H1 (cell line): Measurements from ENCODE around the gene ALK. TPM values are rescaled to one million over a fixed set of nuclear protein-coding genes. Genes with fewer than 3 reads are reported as not detected.

Experiments
- CTCF ChIA-PET: fragments of 300-600 bp; sonication (Branson Sonifier 250); formaldehyde crosslinking; loops from one replicate; lab custom pipeline; 2021; ENCODE audit not compliant: partially characterized antibody; lab: Charles Lee
- POLR2A ChIA-PET: fragments of 300-600 bp; sonication (Branson Sonifier 250); formaldehyde crosslinking; loops from one replicate; lab custom pipeline; 2021; ENCODE audit warnings: inconsistent platforms; ENCODE audit not compliant: partially characterized antibody; lab: Charles Lee
- DNase-seq, 2 experiments: peaks; one replicate each; pipeline versions ENCODE4 v3.0.0 to v3.0.0-alpha.2; 2010 to 2022; ENCODE audit warnings: low spot score in 2 of 2, low read depth in 1 of 2, mixed read lengths in 1 of 2
- FAIRE-seq: peaks from 2 replicates; lab custom pipeline; 2011; peaks lifted over from hg19 to GRCh38; lab: Jason Lieb, UNC
- H2AFZ ChIP-seq: 2 replicates; pipeline ENCODE4 v1.8.1; 2012; ENCODE audit warnings: low read length, inconsistent platforms
- H2AK5ac ChIP-seq: 2 replicates; pipeline ENCODE4 v1.6.1; 2013; ENCODE audit warnings: low read depth, low read length
- H2BK120ac ChIP-seq: replicated peaks from 2 replicates; pipeline ENCODE3; 2013; ENCODE audit warnings: low read depth, low read length, inconsistent platforms
- H2BK12ac ChIP-seq: 2 replicates; pipeline ENCODE4 v1.6.1; 2013; ENCODE audit warnings: low read depth, low read length
- H2BK15ac ChIP-seq: 2 replicates; pipeline ENCODE4 v1.6.1; 2013; ENCODE audit warnings: low read length
- H2BK20ac ChIP-seq: 2 replicates; pipeline ENCODE4 v1.6.1; 2013; ENCODE audit warnings: low read length
- H2BK5ac ChIP-seq: 2 replicates; pipeline ENCODE4 v1.6.1; 2013; ENCODE audit warnings: low read depth, low read length
- H3K14ac ChIP-seq: 2 replicates; pipeline ENCODE4 v1.6.1; 2013; ENCODE audit warnings: inconsistent platforms; ENCODE audit not compliant: insufficient read length
- H3K18ac ChIP-seq: 2 replicates; pipeline ENCODE4 v1.6.1; 2013; ENCODE audit warnings: low read length; ENCODE audit errors: extremely low read depth
- H3K23ac ChIP-seq: 2 replicates; pipeline ENCODE4 v1.6.1; 2013; ENCODE audit warnings: inconsistent platforms; ENCODE audit not compliant: insufficient read length
- H3K23me2 ChIP-seq: 2 replicates; pipeline ENCODE4 v1.6.1; 2013; ENCODE audit warnings: low read depth, low read length
- H3K27ac ChIP-seq: 2 replicates; pipeline ENCODE4 v1.6.1; 2011; ENCODE audit warnings: low read depth, low read length, inconsistent platforms
- H3K27me3 ChIP-seq, 4 experiments: replicated peaks in 1 of 4; 1 replicate in 1 of 4; 2 replicates in 3 of 4; pipeline versions ENCODE4 v1.6.1 to v1.8.1; 2011 to 2013; ENCODE audit warnings: low read length in 3 of 4, mild to moderate bottlenecking in 3 of 4, inconsistent platforms in 2 of 4, mixed read lengths in 2 of 4, moderate library complexity in 1 of 4; ENCODE audit not compliant: control insufficient read depth in 3 of 4, insufficient read depth in 3 of 4; ENCODE audit errors: extremely low read depth in 1 of 4
- H3K36me3 ChIP-seq, 4 experiments: 2 replicates each; pipeline versions ENCODE4 v1.6.1 to v1.8.1; 2011 to 2013; ENCODE audit warnings: mild to moderate bottlenecking in 4 of 4, low read length in 3 of 4, moderate library complexity in 2 of 4, control low read depth in 1 of 4, inconsistent platforms in 1 of 4; ENCODE audit not compliant: insufficient read depth in 4 of 4, control insufficient read depth in 2 of 4
- H3K4ac ChIP-seq: replicated peaks from 2 replicates; pipeline ENCODE3; 2013; ENCODE audit warnings: low read length, low read depth, mixed read lengths, inconsistent platforms; ENCODE audit not compliant: insufficient read length
- H3K4me1 ChIP-seq, 4 experiments: replicated peaks in 1 of 4; 1 replicate in 1 of 4; 2 replicates in 3 of 4; pipeline versions ENCODE4 v1.6.1 to v1.8.1; 2011 to 2013; ENCODE audit warnings: low read length in 3 of 4, inconsistent platforms in 2 of 4, mixed read lengths in 1 of 4; ENCODE audit not compliant: insufficient read depth in 4 of 4, control insufficient read depth in 3 of 4
- H3K4me2 ChIP-seq, 2 experiments: 2 replicates each; pipeline versions ENCODE4 v1.6.1 to v1.8.1; 2011 to 2013; ENCODE audit warnings: low read depth in 2 of 2, low read length in 2 of 2, control low read depth in 1 of 2, inconsistent platforms in 1 of 2, mild to moderate bottlenecking in 1 of 2; ENCODE audit not compliant: insufficient read depth in 1 of 2
- H3K4me3 ChIP-seq, 4 experiments: fragments of 200-600, 300-600 bp in 1 of 4; sonication (generic), shearing (Covaris generic), sonication (Bioruptor Twin) in 1 of 4; 2 replicates each; pipeline versions ENCODE4 v1.5.1 to v1.8.1; 2011 to 2016; ENCODE audit warnings: low read length in 4 of 4, low read depth in 3 of 4, control low read depth in 2 of 4, inconsistent platforms in 2 of 4, mild to moderate bottlenecking in 2 of 4, mixed read lengths in 1 of 4, moderate library complexity in 1 of 4; ENCODE audit not compliant: insufficient read depth in 2 of 4; ENCODE audit errors: extremely low read depth in 1 of 4
- H3K56ac ChIP-seq: replicated peaks from 2 replicates; pipeline ENCODE3; 2013; ENCODE audit warnings: low read depth, mild to moderate bottlenecking, mixed read lengths, low read length, inconsistent platforms; ENCODE audit not compliant: insufficient read length
- H3K79me1 ChIP-seq: 2 replicates; pipeline ENCODE4 v1.6.1; 2013; ENCODE audit warnings: low read depth, low read length, control low read depth
- H3K79me2 ChIP-seq, 2 experiments: 2 replicates each; pipeline versions ENCODE4 v1.6.1 to v1.8.1; 2012 to 2013; ENCODE audit warnings: low read length in 2 of 2, mild to moderate bottlenecking in 2 of 2, inconsistent platforms in 1 of 2; ENCODE audit not compliant: insufficient read depth in 2 of 2, control insufficient read depth in 1 of 2
- H3K9ac ChIP-seq, 4 experiments: replicated peaks in 1 of 4; 1 replicate in 1 of 4; 2 replicates in 3 of 4; pipeline versions ENCODE4 v1.6.1 to v1.8.1; 2011 to 2013; ENCODE audit warnings: low read depth in 3 of 4, low read length in 3 of 4, control low read depth in 2 of 4, mild to moderate bottlenecking in 2 of 4, moderate library complexity in 2 of 4, inconsistent platforms in 1 of 4; ENCODE audit errors: extremely low read depth in 1 of 4
- H3K9me3 ChIP-seq, 2 experiments: 2 replicates each; pipeline versions ENCODE4 v1.6.1 to v1.8.1; 2012 to 2013; ENCODE audit warnings: mild to moderate bottlenecking in 2 of 2, moderate library complexity in 2 of 2, control low read depth in 1 of 2, inconsistent platforms in 1 of 2, low read depth in 1 of 2, low read length in 1 of 2, mixed read lengths in 1 of 2; ENCODE audit not compliant: insufficient read depth in 2 of 2
- H4K20me1 ChIP-seq, 2 experiments: replicated peaks in 1 of 2; 2 replicates each; pipeline versions ENCODE3 to v1.8.1; 2011 to 2013; ENCODE audit warnings: inconsistent platforms in 2 of 2, low read length in 2 of 2, mild to moderate bottlenecking in 1 of 2; ENCODE audit not compliant: insufficient read depth in 2 of 2, control insufficient read depth in 1 of 2
- H4K5ac ChIP-seq: 2 replicates; pipeline ENCODE4 v1.6.1; 2013; ENCODE audit warnings: low read length, low read depth, mixed read lengths, inconsistent platforms; ENCODE audit not compliant: insufficient read length
- H4K8ac ChIP-seq: 2 replicates; pipeline ENCODE4 v1.8.0; 2013; ENCODE audit warnings: mild to moderate bottlenecking, moderate library complexity, low read length, inconsistent platforms; ENCODE audit not compliant: insufficient read depth; ENCODE audit errors: extremely low read depth
- H4K91ac ChIP-seq: replicated peaks from 2 replicates; pipeline ENCODE3; 2013; ENCODE audit warnings: low read length, mixed read lengths, inconsistent platforms; ENCODE audit not compliant: insufficient read length
- ATF3 ChIP-seq: IDR thresholded peaks from 2 replicates; pipeline ENCODE4 v1.6.1; 2011; ENCODE audit warnings: low read depth, mild to moderate bottlenecking, low read length; ENCODE audit not compliant: insufficient read depth
- CREB1 ChIP-seq: IDR thresholded peaks from 2 replicates; pipeline ENCODE4 v1.6.1; 2012; ENCODE audit warnings: inconsistent platforms
- EZH2 ChIP-seq: fragments of 200-600 bp; sonication (generic); IDR thresholded peaks from 2 replicates; pipeline ENCODE4 v1.7.1; 2012; ENCODE audit warnings: low read depth, mild to moderate bottlenecking, moderate library complexity, low read length, inconsistent platforms; ENCODE audit not compliant: severe bottlenecking
- HDAC2 ChIP-seq, 2 experiments: fragments of 300-600 bp in 1 of 2; sonication (generic) in 1 of 2; IDR thresholded peaks; 2 replicates each; pipeline ENCODE4 v1.6.1; 2011 to 2012; ENCODE audit warnings: low read depth in 2 of 2, low read length in 2 of 2, mild to moderate bottlenecking in 2 of 2, moderate library complexity in 2 of 2, borderline replicate concordance in 1 of 2, inconsistent platforms in 1 of 2
- SUZ12 ChIP-seq: fragments of 200-600 bp; sonication (generic); IDR thresholded peaks from 2 replicates; pipeline ENCODE4 v1.6.1; 2012; ENCODE audit warnings: mild to moderate bottlenecking, inconsistent platforms, low read length, moderate library complexity, mixed read lengths
- YY1 ChIP-seq: IDR thresholded peaks from 2 replicates; pipeline ENCODE4 v1.6.1; 2011; ENCODE audit warnings: low read depth, mild to moderate bottlenecking, low read length
- WGBS, 2 experiments: shearing (Covaris generic) in 1 of 2; methylation state at CpG; one replicate each; pipeline versions ENCODE4 v1.1.6 to v1.1.7; 2013 to 2015; ENCODE audit warnings: low lambda C conversion rate in 2 of 2, mixed read lengths in 2 of 2, inconsistent platforms in 1 of 2, low coverage in 1 of 2, missing lambda C conversion rate in 1 of 2; ENCODE audit not compliant: insufficient replicate concordance in 2 of 2, insufficient coverage in 1 of 2, insufficient read length in 1 of 2; ENCODE audit errors: extremely low coverage in 1 of 2, missing lambda C conversion rate in 1 of 2; 5-methylcytosine and 5-hydroxymethylcytosine counted together
- polyA plus RNA-seq, 7 experiments: library from polyadenylated mRNA; depleted of rRNA in 3 of 7; stranded (reverse) in 5 of 7; unstranded in 2 of 7; fragments of >200 nt in 5 of 7; fragments of 200-250 nt in 2 of 7; gene quantifications; 1 replicate in 5 of 7; 2 replicates in 1 of 7; 4 replicates in 1 of 7; pipeline versions ENCODE4 v1.2.1 to v1.2.3, GENCODE V29; 2011 to 2013; ENCODE audit warnings: missing spikeins in 2 of 7, mixed read lengths in 2 of 7
- total RNA-seq: library from RNA; stranded (reverse); fragmentation: NEBNext Ultra II Directional; extraction: Animal tissue kit (Norgen Biotek cat#: 25700); gene quantifications from 2 replicates; pipeline ENCODE4 v1.2.1, GENCODE V29; 2021

The ALK gene
- total and polyA plus RNA-seq, 2 of the 8 experiments (the other 6 are each of a cell fraction or from before 2014, with no cell fraction given) = 0.02 to 0.09 TPM

GRCh38 chr2:29420999-29421782 lies 500.2 kb downstream of the ALK start:
- no peak overlapping the region for H3K23ac ChIP-seq
- no peak overlapping the region for H3K14ac ChIP-seq
- no peaks in the 10 kb centered on the region for H3K36me3 ChIP-seq
- H2BK20ac ChIP-seq = no peak overlapping the region
- ChIA-PET CTCF (interaction anchor here (1.0 to 1.1 kb wide), 2 partner anchors 15 to 302 kb away, joined by 3 read pairs; no protein-coding TSS in a partner anchor), POLR2A (no interaction called here)
- H3K79me1 ChIP-seq = no peaks in the 10 kb centered on the region
- no peak overlapping the region for H2BK15ac ChIP-seq
- no peaks in the 10 kb centered on the region for H3K79me2 ChIP-seq
- no peak overlapping the region for H3K18ac ChIP-seq
- no peaks in the 10 kb centered on the region for H3K27me3 ChIP-seq
- H4K20me1 ChIP-seq = no peaks in the 10 kb centered on the region
- no peak overlapping the region for H4K8ac ChIP-seq
- no peak overlapping the region for H3K56ac ChIP-seq
- H2BK5ac ChIP-seq = no peak overlapping the region
- no peaks in the 10 kb centered on the region for H3K9me3 ChIP-seq
- H3K9ac ChIP-seq = no peak overlapping the region
- TF ChIP-seq HDAC2 (IDR thresholded peaks at IDR 0.05; ENCODE audit: borderline replicate concordance in 1 of 2, low read depth in 2 of 2, low read length in 2 of 2) (no peak), ATF3 (no peak), CREB1 (no peak), YY1 (no peak), SUZ12 (no peak), EZH2 (no peak)
- H3K4me3 ChIP-seq = no peak overlapping the region
- no peak overlapping the region for H3K27ac ChIP-seq
- 0 out of 2 replicates have a peak overlapping the region, but pooled peaks have one; percentile 1 for H2AFZ ChIP-seq
- DNase-seq (no peak), FAIRE-seq (no peak)
- 87% methylated on average over 12 of the region's 12 CpGs; no CpG with 5 or more reads in 1 of the 2 experiments for WGBS, 2 experiments
- no peak overlapping the region for H2BK120ac ChIP-seq
- no peak overlapping the region for H3K4me2 ChIP-seq
- H2AK5ac ChIP-seq = no peak overlapping the region
- H3K23me2 ChIP-seq = no peaks in the 10 kb centered on the region
- H4K5ac ChIP-seq = no peak overlapping the region
- no peak overlapping the region for H4K91ac ChIP-seq
- H3K4ac ChIP-seq = no peak overlapping the region
- H3K4me1 ChIP-seq = peaks cover 0 to 6% (median 2%) of the 10 kb centered on the region in 4 experiments; a peak in 4 of 7 replicates
- no peak overlapping the region for H2BK12ac ChIP-seq
